GM19238 (cell line): ENCODE data around the gene SPN.
"Not testable (repeated sequence)": the region's sequence is repeated elsewhere in the genome, so short reads cannot be mapped to it uniquely, and the experiment has no call there.

Experiments
- DNase-seq: peaks from one replicate; pipeline ENCODE4 v3.0.0; 2011; ENCODE audit warnings: low spot score; ENCODE audit not compliant: insufficient read length

SPN gene

GRCh38 chr16:29645694-29646187 is 17.3 kb upstream of the SPN start:
- DNase-seq, result peak; percentile 42

- no peak for DNase-seq
Measured at GRCh38 chr16:29646947-29647346, 16.1 kb upstream of the SPN start.

- no peak for DNase-seq
Measured at GRCh38 chr16:29649588-29650494, 13.2 kb upstream of the SPN start.

- no peak for DNase-seq
Measured at GRCh38 chr16:29650771-29651170, 12.3 kb upstream of the SPN start.

- no peak for DNase-seq
Measured at GRCh38 chr16:29651774-29652349, 11.2 kb upstream of the SPN start.

- DNase-seq, result peak; percentile 16
Measured at GRCh38 chr16:29653471-29653870, 9.6 kb upstream of the SPN start.

- not testable (repeated sequence) for DNase-seq
Measured at GRCh38 chr16:29653890-29654289, 9.2 kb upstream of the SPN start.

GRCh38 chr16:29656688-29657523 is 6.1 kb upstream of the SPN start:
- no peak for DNase-seq

GRCh38 chr16:29658705-29659104 is 4.3 kb upstream of the SPN start:
- DNase-seq, result no peak

- no peak for DNase-seq
Measured at GRCh38 chr16:29662000-29662728, 883 bp upstream of the SPN start.

GRCh38 chr16:29662729-29663015 is 375 bp upstream of the SPN start:
- DNase-seq, result no peak

GRCh38 chr16:29663807-29664090 is 702 bp downstream of the SPN start:
- no peak for DNase-seq

GRCh38 chr16:29664091-29664921 is 1.3 kb downstream of the SPN start:
- DNase-seq, result no peak

GRCh38 chr16:29665294-29666077 is 2.4 kb downstream of the SPN start:
- no peak for DNase-seq

- DNase-seq, result not testable (repeated sequence)
Measured at GRCh38 chr16:29667322-29667610, 4.2 kb downstream of the SPN start.

- no peak for DNase-seq
Measured at GRCh38 chr16:29667755-29668154, 4.7 kb downstream of the SPN start.

GRCh38 chr16:29668267-29668666 is 5.2 kb downstream of the SPN start:
- DNase-seq, result no peak

GRCh38 chr16:29673501-29673900 is 10.5 kb downstream of the SPN start:
- no peak for DNase-seq

GRCh38 chr16:29674188-29674587 is 11.1 kb downstream of the SPN start:
- DNase-seq, result no peak
